GM18909 (cell line): ENCODE measurements around the gene ATP13A3.
"Not testable (repeated sequence)": the region's sequence is repeated elsewhere in the genome, so short reads cannot be mapped to it uniquely, and the experiment has no call there.

Experiments
- ATAC-seq: cut with Tn5 transposase; IDR thresholded peaks from one replicate; pipeline ENCODE4 v1.9.1; 2021; ENCODE audit warnings: mild to moderate bottlenecking; ENCODE audit not compliant: unreplicated experiment, poor library complexity

Gene ATP13A3

DNA sequence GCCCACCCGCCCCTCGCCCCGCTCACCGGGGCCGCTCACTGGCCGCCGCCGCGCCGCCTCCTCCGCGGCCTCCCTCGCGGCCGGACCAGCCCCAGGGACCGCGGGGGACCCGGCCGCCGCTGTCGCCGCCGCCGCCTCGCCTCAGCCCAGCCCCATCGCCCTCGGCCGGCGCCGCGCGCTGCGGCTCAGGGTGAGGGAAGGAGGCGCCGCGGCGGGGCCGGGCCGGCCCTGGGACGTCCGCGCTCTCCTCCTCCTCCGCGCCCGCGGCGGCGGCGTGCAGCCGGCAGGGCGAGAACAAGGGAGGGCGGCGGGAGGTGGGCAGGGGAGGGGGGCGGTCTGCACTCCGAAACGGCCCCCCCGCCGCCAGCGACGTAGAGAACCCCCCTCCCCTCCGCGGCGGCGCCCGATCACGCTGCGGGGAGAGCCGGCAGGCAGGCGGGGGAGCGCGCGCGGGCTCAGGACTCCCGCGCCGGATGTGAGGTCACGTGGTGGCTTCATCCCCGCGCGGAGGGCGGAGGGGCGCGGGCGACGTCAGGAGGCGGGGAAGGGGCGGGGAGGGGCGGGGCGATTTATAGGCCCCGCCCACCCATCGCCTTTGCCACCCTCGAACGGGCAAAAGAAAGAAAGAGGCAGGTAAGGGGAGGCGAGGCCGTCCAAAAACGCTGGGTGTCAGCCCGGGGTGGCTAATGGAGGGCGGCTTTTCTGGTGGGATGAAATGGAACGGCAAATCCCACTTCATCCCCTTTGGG is at the start of gene ATP13A3:
Gene ATP13A3, minus strand, starts transcription at position 463 of the 749 bp plus-strand sequence. CDS start 24,812 bp downstream, outside the sequence.
- ATAC-seq, result peak; percentile 75

DNA sequence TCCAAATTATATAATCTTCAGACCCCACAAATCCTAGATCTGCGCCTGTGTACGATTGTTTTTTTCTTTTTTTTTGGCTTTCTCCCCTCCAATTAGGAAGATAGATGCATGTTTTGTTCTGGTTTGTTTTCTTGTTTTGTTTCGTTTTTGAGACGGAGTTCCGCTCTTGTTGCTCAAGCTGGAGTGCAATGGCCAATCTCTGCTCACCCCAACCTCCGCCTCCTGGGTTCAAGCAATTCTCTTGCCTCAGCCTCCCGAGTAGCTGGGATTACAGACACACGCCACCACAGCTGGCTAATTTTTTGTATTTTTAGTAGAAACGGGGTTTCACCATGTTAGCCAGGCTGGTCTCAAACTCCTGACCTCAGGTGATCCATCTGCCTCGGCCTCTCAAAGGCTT is 48.4 kb upstream of the ATP13A3 start:
- not testable (repeated sequence) for ATAC-seq

DNA sequence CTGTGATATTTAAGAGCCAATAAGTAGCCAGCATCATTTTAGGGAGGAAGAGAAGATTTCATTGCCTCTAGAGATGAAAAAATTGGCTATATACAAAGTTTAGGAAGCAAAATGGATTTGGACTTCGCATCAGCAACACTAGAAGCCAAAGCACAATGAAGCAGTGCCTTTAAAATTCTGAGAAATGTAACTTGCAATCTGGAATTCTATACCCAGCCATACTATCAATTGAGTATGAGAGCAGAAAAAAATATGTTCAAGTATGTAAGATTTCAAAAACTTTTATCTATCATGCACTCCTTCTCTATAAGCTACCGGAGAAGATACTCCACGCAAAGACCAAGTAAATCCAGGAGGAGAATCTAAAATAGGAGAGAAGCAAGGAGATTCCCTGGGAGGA is 47.4 kb upstream of the ATP13A3 start:
- ATAC-seq, result no peak

DNA sequence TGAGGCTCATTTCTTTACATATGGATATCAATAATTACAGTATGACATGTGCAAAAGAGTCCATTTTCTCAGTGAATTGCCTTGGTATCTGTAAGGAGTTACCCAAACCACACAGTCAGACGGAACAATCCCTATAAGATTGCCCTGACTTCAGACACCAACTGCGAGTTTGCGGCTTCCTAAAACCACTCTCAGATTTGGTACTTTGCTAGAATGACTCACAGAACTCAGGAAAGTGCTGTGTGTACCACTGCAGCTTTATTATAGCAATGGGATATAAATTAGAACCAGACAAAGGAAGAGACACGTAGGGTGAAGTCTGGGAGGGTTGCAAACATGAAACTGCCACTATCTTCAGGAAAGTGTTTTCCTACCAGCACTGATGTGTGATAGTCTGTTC is 45.8 kb upstream of the ATP13A3 start:
- no peak for ATAC-seq

DNA sequence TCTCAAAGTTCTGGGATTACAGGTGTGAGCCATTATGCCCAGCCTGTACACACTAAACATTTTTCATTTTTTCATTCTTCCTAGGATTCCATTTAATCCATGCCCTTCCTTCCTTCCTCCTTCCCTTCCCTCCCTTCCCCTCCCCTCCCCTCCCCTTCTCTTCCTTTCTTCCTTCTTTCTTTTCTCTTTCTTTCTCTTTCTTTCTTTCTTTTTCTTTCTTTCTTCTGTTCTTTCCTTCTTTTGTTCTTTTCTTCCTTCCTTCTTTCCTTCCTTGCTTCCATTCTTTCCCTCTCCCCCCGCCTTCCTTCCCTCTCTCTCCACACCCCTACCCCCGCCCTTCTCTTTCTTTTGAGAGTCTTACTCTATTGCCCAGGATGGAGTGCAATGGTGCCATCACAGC is 40.9 kb upstream of the ATP13A3 start:
- no peak for ATAC-seq

DNA sequence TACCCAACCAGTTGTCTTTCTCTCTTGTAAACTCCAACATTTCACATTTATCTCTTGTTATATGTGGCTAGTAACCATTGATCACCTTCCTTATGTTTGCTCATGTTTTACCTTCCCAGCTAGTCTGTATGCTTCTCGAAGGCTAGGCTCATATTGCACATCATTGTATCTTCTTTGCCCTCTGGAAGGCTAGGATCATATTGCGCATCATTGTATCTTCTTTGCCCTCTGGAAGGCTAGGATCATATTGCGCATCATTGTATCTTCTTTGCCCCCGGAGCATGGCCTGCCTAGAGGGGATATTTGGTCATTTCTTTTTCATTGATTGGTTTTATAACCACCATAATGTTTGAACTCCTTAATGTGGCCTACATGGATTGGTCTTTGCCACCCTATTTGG is 39.4 kb upstream of the ATP13A3 start:
- no peak for ATAC-seq

DNA sequence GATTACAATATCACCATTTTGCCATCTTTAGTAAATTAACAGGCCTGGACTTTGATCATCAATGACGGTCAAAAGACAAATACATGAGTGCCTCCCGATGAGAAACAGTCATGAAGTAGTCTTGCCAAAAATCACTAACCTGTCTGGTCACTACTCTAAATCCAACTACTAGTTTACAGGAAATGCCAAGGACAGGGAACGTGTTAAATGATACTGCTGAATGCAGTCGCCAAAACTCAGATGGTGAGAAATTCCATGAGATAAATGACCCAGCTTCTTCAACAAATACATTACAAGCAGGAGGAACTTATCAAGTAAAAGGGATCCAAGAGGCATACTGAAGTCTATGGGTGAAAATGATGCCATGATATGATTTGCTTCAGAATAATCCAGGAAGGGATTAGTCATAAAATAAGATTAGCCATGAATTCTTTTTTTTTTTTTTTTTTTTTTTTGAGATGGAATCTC is 35.8 kb upstream of the ATP13A3 start:
- no peak for ATAC-seq

DNA sequence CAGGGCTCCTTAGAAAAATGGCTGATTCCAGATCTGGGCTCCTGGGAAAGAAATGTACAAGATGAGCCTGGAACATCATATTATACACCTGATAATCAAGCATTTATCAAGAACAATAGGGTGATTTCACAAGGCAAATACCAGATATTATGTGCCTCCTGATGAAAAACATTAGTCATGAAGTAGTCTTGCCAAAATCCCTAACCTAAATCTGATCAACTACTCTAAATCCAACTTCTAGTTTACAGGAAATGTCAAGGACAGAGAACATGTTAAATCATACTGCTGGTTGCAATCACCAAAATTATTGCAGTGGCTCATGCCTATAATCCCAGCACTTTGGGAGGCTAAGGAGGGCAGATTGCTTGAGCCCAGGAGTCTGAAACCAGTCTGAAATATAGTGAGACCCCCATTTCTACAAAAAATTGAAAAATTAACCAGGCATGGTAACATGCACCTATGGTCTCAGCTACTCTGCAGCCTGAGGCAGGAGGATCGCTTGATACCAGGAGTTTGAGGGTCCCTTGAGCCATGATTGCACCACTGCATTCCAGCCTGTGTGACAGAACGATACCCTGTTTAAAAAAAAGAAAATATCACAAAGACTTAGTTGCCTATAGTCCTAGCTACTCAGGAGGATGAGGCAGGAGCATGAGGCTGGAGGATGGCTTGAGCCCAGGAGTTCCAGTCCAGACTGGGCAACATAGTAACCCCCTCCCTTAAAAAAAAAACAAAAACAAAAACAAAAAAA is 34.9 kb upstream of the ATP13A3 start:
- ATAC-seq, result no peak

DNA sequence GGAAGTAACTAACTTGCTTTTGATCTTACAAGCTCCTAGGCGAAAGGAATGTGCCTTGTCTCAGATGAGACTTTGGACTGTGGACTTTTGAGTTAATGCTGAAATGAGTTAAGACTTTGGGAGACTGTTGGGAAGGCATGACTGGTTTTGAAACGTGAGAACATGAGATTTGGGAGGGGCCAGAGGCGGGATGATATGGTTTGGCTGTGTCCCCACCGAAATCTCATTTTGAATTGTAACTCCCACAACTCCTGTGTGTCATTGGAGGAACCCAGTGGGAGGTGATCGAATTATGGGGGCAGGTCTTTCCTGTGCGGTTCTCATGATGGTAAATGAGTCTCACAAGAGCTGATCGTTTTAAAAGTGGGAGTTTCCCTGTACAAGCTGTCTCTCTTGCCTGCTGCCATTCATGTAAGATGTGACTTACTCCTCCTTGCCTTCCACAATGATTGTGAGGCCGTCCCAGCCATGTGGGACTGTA is 33.9 kb upstream of the ATP13A3 start:
- peak; percentile 50 for ATAC-seq

DNA sequence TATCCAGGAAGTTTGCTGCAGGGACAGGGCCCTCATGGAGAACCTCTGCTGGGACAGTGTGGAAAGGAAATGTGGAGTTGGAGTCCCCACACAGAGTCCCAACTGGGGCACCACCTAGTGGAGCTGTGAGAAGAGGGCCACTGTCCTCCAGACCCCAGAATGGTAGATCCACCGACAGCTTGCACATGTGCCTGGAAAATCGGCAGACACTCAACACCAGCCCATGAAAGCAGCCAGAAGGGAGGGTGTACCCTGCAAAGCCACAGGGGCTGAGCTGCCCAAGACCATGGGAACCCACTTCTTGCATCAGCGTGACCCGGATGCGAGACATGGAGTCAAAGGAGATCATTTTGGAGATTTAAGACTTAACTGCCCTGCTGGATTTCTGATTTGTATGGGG is 33.4 kb upstream of the ATP13A3 start:
- ATAC-seq, result not testable (repeated sequence)

DNA sequence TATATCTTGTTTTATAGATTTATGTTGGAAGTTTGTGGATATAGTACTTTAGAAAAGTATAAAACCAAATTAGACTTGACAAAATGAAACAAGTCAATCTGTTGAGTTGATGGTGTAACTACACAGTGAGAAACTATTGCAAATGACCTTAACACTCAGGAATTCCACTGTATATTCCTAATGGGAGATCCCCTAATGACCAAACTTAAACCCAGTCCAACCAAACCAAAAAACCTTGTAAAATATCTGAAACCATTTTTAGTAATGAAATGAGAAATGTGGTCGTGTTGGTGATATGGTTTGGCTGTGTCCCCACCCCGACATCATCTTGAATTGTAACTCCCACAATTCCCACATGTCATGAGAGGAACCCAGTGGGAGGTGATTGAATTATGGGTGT is 31.9 kb upstream of the ATP13A3 start:
- no peak for ATAC-seq

DNA sequence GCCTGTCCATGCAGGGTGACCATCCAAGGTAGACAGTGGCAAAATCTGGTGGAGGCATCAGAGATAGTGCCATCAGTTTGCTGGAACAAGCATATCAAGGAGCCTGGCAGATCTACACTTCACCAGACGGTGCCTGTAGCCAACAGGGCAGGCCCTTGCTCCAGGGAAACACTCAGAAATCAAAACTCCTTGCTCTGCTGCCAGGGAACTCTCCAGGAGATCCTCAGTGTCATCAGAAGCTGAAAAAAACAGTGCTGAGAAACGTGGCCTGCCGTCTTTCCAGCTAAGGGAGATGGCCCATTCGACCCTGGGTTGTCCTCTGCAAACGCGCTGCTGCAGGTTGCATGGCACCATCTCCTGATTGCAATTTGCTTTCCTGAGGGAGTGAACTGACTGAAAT is 30.5 kb upstream of the ATP13A3 start:
- no peak for ATAC-seq

DNA sequence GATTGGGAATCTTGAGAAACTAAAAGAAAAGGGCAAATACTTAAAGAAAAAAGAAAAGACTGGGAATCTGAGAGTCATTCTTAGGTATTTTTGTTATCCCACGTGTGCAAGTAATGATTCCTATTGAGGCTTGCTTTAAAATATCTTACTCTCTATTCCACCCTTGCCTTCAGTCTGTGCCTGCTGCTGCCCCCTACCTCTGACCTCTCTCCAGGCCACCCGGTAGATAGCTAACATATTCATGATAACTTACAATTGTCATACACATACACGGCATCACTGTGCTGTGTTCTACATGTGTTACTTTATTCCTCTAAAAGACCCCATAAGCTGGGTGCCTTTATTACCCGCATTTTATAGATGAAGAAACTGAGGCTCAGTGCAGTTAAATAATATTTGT is 27.8 kb upstream of the ATP13A3 start:
- no peak for ATAC-seq

DNA sequence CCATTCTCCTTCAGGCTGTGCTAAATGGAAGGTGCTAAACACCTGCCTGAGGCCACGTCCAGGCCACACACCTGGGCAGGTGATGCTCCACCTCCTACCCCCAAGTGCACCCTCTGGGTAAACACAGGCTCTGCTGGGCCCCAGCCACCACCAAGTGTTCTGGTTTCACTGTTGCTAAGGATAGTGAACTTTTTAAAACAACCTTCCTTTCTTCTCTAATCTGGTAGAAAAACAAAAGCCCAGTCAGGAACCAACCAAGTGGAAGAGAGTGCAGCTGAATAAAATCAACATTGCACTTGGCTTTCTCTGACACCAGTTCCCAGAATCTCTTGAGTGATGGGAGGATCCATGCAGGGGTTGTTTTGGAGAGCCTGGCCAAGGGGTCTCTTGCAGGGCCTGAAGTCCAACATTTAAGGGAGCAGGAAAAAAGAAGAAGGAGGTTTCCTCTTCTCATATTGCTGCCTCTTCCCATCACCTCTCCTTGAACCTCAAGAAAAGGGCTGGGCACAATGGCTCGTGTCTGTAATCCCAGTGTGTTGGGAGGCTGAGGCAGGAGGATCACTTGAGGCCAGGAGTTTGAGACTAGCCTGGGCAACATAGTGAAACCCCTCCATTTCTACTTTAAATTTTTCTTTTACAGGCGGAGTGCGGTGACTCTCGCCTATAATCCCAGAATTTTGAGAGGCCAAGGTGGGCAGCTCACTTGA is 26.2 kb upstream of the ATP13A3 start:
- ATAC-seq, result no peak

DNA sequence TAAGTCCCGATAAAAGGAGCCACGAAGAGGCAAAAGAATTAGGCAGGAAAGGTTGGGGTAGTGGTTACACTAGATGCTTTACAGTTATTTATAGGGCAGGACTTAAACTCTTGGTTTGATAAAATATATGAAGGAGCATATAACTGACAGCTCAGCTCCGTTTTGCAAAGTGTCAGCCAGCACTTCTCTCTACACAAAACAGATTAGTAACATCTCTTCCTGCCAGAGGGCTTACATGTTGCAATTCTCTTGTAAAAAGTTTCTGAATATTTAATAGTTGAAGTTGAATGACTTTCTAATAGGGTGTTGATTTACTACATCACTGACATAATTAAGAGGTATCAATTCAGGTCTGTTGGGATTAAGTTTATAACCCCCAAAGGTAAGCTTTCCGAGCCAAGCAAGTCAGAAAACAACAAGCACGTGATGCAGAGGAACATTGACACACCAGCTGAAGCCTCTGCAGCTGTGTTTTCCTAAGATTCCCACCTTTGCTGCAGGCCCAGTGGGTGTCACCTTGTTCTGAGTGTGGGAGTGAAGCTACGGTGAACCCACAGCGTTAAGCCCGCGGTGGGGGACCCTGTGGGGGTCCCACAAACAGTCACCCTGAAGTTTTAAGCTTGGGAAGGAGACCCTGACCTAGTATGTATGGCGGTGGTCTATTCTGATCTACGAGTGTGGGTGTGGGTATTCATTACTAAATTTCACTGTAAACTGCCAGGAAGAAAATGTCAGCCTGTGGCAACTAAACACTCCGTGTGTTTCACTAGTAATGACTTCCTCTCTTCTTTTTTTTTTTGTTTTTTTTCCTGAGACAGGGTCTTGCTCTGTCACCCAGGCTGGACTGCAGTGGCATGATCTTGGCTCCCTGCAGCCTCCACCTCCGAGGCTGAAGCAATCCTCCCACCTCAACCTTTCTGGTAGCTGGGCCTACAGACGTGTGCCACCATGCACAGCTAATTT is 22.0 kb upstream of the ATP13A3 start:
- ATAC-seq, result no peak

DNA sequence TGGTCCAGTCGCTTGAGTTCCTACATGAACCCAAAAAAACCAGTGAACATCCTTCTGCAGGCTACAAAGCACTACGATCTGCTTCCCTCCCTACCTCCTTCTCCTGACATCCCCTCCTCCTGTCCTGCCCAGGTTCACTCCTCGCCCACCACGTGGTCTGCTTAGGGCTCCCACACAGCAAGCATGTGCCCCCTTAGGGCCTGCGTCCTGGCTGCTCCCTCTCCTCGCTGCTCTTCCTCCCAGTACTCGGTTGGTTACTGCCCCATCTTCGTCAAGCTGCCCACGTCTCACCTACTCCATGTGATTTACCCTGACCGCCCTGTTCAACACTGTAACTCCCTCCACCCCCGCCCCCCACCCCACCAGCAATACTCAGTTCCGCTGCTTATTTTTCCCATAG is 20.8 kb upstream of the ATP13A3 start:
- no peak for ATAC-seq

DNA sequence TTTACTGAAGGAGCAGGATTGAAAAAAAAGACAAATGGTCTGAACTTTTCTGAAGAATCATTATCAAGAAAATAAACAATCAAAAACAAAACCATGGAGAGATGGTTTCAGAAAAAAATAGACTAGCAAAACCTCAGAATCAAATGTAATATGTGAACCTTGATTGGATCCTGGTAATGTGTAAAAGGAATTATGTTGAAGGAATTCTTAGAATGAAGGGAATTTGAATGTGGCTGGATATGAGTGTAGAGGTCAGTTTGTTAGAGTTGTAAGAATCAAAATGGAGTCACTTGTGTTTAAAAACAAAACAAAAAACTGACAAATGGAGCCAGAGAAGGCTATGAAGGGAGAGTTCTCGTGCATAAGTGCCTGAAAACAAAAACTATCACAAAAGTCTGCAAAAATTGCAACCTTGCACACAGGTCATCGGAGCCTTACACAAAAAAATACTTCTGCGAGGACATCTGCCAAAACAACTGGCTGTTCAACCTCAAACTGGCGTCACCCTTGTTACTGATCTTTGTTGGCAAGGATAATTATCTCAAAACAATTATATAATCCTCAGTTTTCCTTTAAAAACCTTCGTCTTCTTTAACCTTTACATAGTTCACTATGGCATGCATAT is 19.1 kb upstream of the ATP13A3 start:
- ATAC-seq, result no peak

DNA sequence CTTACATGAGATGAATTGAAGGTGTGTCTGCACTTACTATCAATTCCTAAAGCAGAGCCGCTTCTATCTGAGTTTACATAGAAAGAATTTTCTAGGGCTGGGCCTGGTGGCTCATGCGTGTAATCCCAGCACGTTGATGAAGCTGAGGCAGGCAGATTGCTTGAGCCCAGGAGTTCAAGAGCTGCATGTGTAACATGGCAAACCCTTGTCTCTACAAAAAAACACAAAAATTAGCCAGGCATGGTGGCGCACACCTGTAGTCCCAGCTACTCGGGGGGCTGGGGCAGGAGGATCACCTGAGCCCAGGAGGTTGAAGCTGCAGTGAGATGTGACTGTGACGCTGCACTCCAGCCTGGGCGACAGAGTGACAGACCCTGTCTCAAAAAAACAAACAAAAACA is 18.1 kb upstream of the ATP13A3 start:
- no peak for ATAC-seq

DNA sequence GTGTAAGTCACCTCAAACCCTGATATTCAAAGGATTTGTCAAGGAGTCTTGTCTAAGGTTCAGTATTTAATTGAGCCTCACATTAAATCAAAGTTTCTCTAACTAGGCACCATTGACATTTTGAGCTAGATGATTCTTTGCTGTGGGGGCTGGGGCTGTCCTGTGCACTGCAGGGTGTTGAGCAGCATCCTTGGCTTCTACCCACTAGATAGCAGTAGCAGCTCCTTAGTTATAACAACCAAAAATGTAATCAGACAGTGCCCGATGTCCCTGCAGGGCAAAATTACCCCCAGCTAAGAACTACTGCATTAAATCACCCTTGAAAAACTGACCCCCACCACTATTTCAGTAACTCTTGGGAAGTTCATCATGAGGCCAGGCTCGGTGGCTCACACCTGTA is 17.3 kb upstream of the ATP13A3 start:
- no peak for ATAC-seq
